AG04450 (cell line): Measurements from ENCODE around the gene SEC24A. TPM values are rescaled to one million over a fixed set of nuclear protein-coding genes. Genes with fewer than 3 reads are reported as not detected.
"Not testable (repeated sequence)": the region's sequence is repeated elsewhere in the genome, so short reads cannot be mapped to it uniquely, and the experiment has no call there.

Experiments
- CTCF ChIA-PET: fragments of 300-600, 350-600 bp; formaldehyde crosslinking; extraction: SDS; loops from one replicate; lab custom pipeline; 2022; ENCODE audit warnings: antibody characterized with exemption, inconsistent platforms; lab: Charles Lee
- POLR2A ChIA-PET: fragments of 350-600 bp; formaldehyde crosslinking; extraction: SDS; loops from one replicate; lab custom pipeline; 2021; ENCODE audit warnings: antibody characterized with exemption, inconsistent platforms; lab: Yijun Ruan, JAX
- DNase-seq: peaks from one replicate; pipeline ENCODE4 v3.0.0-alpha.2; 2011; ENCODE audit warnings: low read depth, low spot score
- H3K27ac ChIP-seq: one replicate; pipeline ENCODE4 v1.5.1; 2012; ENCODE audit warnings: low read depth, low read length, control low read depth
- H3K27me3 ChIP-seq: one replicate; pipeline ENCODE4 v1.6.0; 2012; ENCODE audit warnings: low read length; ENCODE audit not compliant: control insufficient read depth, insufficient read depth
- H3K4me3 ChIP-seq: 2 replicates; pipeline ENCODE4 v1.5.1; 2011; ENCODE audit warnings: mild to moderate bottlenecking, low read depth, low read length, control low read depth
- H3K9me3 ChIP-seq: 2 replicates; pipeline ENCODE4 v1.5.1; 2012; ENCODE audit warnings: low read length; ENCODE audit not compliant: control insufficient read depth, insufficient read depth
- CTCF ChIP-seq: IDR thresholded peaks from 2 replicates; pipeline ENCODE4 v1.5.1; 2011; ENCODE audit warnings: low read depth, low read length, control low read depth, inconsistent platforms
- polyA plus RNA-seq: library from polyadenylated mRNA; depleted of rRNA; stranded (reverse); fragments of >200 nt; gene quantifications from 2 replicates; pipeline ENCODE4 v1.2.3, GENCODE V29; 2011

Gene SEC24A
- polyA plus RNA-seq, 1 experiment: 46.7 TPM

- ChIA-PET POLR2A (interaction anchor here (0.7 kb wide), 1 partner anchor 214 kb away, joined by 6 read pairs; no protein-coding TSS in a partner anchor), CTCF (no interaction called here)
- H3K4me3 ChIP-seq: no peak overlapping the region
- TF ChIP-seq CTCF: no peak
- no peaks in the 10 kb centered on the region for H3K27me3 ChIP-seq
- no peaks in the 10 kb centered on the region for H3K9me3 ChIP-seq
- H3K27ac ChIP-seq: peak overlapping the region; percentile 11
- DNase-seq: no peak
Observed at GRCh38 chr5:134659922-134660321, 11.3 kb downstream of the SEC24A start.

DNA sequence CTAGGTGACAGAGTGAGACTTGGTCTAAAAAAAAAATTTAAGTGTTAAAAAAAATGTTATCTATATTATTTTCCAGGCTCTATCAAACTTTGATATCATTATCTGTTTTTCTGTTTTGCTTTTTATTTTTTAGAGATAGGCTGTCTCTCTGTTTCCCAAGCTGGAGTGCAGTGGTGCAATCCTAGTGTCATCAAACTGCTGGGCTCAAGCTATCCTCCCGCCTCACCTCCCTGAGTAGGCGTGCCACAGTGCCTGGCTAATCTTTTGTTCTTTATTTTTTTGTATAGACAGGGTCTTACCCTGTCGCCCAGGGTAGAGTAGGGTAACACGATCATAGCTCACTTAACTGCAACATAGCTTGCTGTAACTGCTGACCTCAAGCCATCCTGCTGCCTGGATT lies 14.4 kb downstream of the SEC24A start:
- POLR2A ChIA-PET: interaction anchor here (0.6 kb wide), 1 partner anchor 33 kb away, joined by 7 read pairs; no protein-coding TSS in a partner anchor

GRCh38 chr5:134664448-134664847 lies 15.9 kb downstream of the SEC24A start:
- Histone ChIP-seq H3K4me3 (no peak overlapping the region), H3K9me3 (no peaks in the 10 kb centered on the region), H3K27me3 (no peaks in the 10 kb centered on the region), H3K27ac (no peak overlapping the region)
- DNase-seq: no peak
- ChIA-PET CTCF (interaction anchor here (0.7 kb wide), 1 partner anchor 56 kb away, joined by 3 read pairs; no protein-coding TSS in a partner anchor), POLR2A (no interaction called here)
- no peak for TF ChIP-seq CTCF

More for the DNA sequence above, 14.4 kb downstream of the SEC24A start:
- H3K4me3 ChIP-seq: no peak overlapping the region
- no peak for TF ChIP-seq CTCF
- H3K9me3 ChIP-seq: no peaks in the 10 kb centered on the region
- no peaks in the 10 kb centered on the region for H3K27me3 ChIP-seq
- DNase-seq: no peak
- H3K27ac ChIP-seq: no peak overlapping the region
- CTCF ChIA-PET: no interaction called here

DNA sequence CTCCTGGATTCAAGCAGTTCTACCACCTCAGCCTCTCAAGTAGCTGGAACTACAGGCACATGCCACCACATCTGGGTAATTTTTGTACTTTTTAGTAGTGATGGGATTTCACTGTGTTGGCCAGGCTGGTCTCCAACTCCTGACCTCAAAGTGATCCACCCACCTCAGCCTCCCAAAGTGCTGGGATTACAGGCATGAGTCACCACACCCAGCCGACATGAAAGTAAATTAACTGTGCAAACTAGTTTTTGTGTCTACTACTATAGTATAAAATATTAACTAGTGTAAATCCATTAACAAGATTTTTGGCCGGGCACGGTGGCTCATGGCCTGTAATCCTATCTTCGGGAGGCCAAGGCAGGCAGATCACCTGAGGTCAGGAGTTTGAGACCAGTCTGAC lies 25.0 kb downstream of the SEC24A start:
- DNase-seq, H3K27me3 ChIP-seq, H3K4me3 ChIP-seq, H3K9me3 ChIP-seq, H3K27ac ChIP-seq, POLR2A ChIA-PET: not testable (repeated sequence)
- CTCF ChIA-PET: interaction anchor here (0.7 kb wide), 1 partner anchor 59 kb away, joined by 3 read pairs; no protein-coding TSS in a partner anchor

- CTCF ChIA-PET: interaction anchor here (0.7 to 1.1 kb wide), 2 partner anchors 29 to 920 kb away, joined by 3 to 11 read pairs; no protein-coding TSS in a partner anchor
- H3K27me3 ChIP-seq, H3K27ac ChIP-seq, H3K4me3 ChIP-seq, H3K9me3 ChIP-seq, DNase-seq, POLR2A ChIA-PET: not testable (repeated sequence)
Observed at GRCh38 chr5:134677357-134677756, 28.8 kb downstream of the SEC24A start.

DNA sequence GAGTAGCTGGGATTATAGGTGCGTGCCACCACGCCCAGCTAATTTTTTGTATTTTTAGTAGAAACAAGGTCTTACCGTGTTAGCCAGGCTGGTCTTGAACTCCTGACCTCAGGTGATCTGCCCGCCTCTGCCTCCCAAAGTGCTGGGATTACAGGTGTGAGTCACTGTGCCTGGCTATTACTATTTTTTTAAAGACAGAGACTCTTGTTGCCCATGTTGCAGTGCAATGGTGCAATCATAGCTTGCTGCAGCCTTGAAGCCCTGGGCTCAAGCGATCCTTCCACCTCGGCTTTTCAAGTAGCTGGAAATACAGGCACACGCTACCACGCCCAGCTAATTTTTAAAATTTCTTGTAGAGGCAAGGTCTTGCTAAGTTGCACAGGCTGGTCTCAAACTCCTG lies 41.6 kb downstream of the SEC24A start:
- H3K4me3 ChIP-seq, POLR2A ChIA-PET, CTCF ChIA-PET, DNase-seq, H3K27me3 ChIP-seq, H3K9me3 ChIP-seq, H3K27ac ChIP-seq: not testable (repeated sequence)
